ENCODE results near the gene TAS2R14.

Gene TAS2R14

GRCh38 chr12:10941916-10942607, 3.0 kb upstream of the TAS2R14 start (continued):
- TF ChIP-seq ZNF26 (tag by site-specific recombination; IDR thresholded peaks at IDR 0.05) = no peak
- no peak for TF ChIP-seq KLF1 (tag by site-specific recombination; IDR thresholded peaks at IDR 0.05)
- TF ChIP-seq ZNF266 (tag by site-specific recombination; IDR thresholded peaks at IDR 0.05; ENCODE audit: low read depth) = no peak
- TF ChIP-seq ZNF621 (tag by site-specific recombination; IDR thresholded peaks at IDR 0.05) = no peak
- TF ChIP-seq ZNF785 (tag by site-specific recombination; IDR thresholded peaks at IDR 0.05) = no peak
- no peak for TF ChIP-seq ZNF18 (tag by site-specific recombination; IDR thresholded peaks at IDR 0.05)
- TF ChIP-seq PRDM6 (tag by site-specific recombination; IDR thresholded peaks at IDR 0.05) = no peak
- TF ChIP-seq ZSCAN4 (tag by site-specific recombination; IDR thresholded peaks at IDR 0.05) = no peak

- H3K36me3 ChIP-seq (ENCODE audit: control insufficient read depth in 2 of 2, insufficient read depth in 1 of 2, low read length in 2 of 2) = no peaks in the 10 kb centered on the region
- H3K4me3 ChIP-seq (ENCODE audit: low read depth, low read length) = no peak overlapping the region
- H3K9me3 ChIP-seq (ENCODE audit: control insufficient read depth, insufficient read depth, low read depth, low read length) = no peaks in the 10 kb centered on the region
- CTCF ChIA-PET = no interaction called here
- no peak overlapping the region for H3K27ac ChIP-seq (ENCODE audit: extremely low read depth, low read depth, low read length)
- POLR2A ChIA-PET = no interaction called here
- no peaks in the 10 kb centered on the region for H3K4me1 ChIP-seq (ENCODE audit: control insufficient read depth, insufficient read depth, low read length)
- TF ChIP-seq ZNF18 (tag by site-specific recombination; IDR thresholded peaks at IDR 0.05) (no peak), ZNF580 (tag by site-specific recombination; IDR thresholded peaks at IDR 0.05) (no peak), ZBTB7A (tag by site-specific recombination; IDR thresholded peaks at IDR 0.05; ENCODE audit: low read depth) (no peak), ZNF677 (tag by site-specific recombination; IDR thresholded peaks at IDR 0.05) (no peak), ZNF362 (tag by site-specific recombination; IDR thresholded peaks at IDR 0.05) (no peak), ZNF501 (tag by site-specific recombination; IDR thresholded peaks at IDR 0.05) (no peak), ZNF548 (tag by site-specific recombination; IDR thresholded peaks at IDR 0.05) (no peak), ZNF19 (tag by site-specific recombination; IDR thresholded peaks at IDR 0.05; ENCODE audit: low read depth) (no peak), HOXA7 (CRISPR knock-in tag; IDR thresholded peaks at IDR 0.05; ENCODE audit: borderline replicate concordance) (no peak), ZNF426 (tag by site-specific recombination; IDR thresholded peaks at IDR 0.05) (no peak), HOXD13 (CRISPR knock-in tag; IDR thresholded peaks at IDR 0.05; ENCODE audit: borderline replicate concordance) (no peak), WT1 (tag by site-specific recombination; IDR thresholded peaks at IDR 0.05) (no peak), ZNF423 (tag by site-specific recombination; IDR thresholded peaks at IDR 0.05) (no peak), SETDB1 (IDR thresholded peaks at IDR 0.05; ENCODE audit: insufficient read length, low read length) (no peak), ZNF26 (tag by site-specific recombination; IDR thresholded peaks at IDR 0.05) (no peak), ZNF239 (tag by site-specific recombination; IDR thresholded peaks at IDR 0.05) (no peak), PRDM4 (tag by site-specific recombination; IDR thresholded peaks at IDR 0.05) (no peak)
Observed at GRCh38 chr12:10941369-10941768, 2.3 kb upstream of the TAS2R14 start.
